GM18508 (cell line): ENCODE results near the gene DERL3.
A peak's percentile ranks its signal among the peaks of the same experiment; 100 is the strongest.

ENCODE experiments used
- ATAC-seq: cut with Tn5 transposase; IDR thresholded peaks from one replicate; pipeline ENCODE4 v1.9.1; 2021; ENCODE audit warnings: moderate number of reproducible peaks; ENCODE audit not compliant: insufficient read depth, unreplicated experiment

The DERL3 gene

DNA sequence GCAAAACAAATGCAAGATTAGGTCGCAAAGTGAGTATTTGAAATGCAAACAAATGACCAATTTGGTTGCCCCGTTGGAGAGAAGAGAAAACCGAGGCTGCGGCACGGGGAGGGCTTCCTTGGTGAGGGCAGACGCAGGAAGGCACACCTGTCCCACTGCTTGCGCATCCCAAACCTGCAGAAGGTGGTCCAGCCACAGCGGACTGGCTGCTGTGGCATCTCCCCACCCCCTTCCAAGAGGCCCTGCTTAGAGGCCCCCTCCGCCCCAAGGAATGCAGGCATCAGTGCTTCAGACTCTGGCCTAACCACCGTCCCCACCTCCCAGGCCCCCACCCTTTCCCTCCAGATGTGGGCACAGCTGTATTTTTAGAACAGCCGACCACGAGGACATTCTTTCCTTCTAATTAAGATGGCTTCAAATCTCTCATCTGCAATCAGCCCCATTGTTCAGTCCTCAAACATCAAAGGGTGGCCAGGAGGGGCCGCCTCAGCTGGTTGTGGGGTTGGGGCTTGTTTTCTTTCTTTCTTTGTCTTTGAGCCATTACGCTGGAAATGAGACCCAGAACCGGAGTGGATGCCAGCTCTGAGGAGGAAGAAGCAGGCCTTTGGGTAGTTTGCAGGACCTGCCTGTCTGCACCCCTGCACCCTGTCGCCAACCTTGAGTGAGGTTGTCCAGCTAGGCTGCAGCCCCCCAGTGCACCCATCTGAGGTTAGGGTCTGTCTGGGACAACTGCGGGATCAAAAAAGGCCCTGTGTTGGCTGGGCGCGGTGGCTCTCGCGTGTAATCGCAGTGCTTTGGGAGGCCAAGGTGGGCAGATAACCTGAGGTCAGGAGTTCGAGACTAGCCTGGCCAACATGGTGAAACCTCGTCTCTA, 9.4 kb upstream of the DERL3 start:
- ATAC-seq = no peak

GRCh38 chr22:23847310-23847920, 8.6 kb upstream of the DERL3 start:
- ATAC-seq = no peak

DNA sequence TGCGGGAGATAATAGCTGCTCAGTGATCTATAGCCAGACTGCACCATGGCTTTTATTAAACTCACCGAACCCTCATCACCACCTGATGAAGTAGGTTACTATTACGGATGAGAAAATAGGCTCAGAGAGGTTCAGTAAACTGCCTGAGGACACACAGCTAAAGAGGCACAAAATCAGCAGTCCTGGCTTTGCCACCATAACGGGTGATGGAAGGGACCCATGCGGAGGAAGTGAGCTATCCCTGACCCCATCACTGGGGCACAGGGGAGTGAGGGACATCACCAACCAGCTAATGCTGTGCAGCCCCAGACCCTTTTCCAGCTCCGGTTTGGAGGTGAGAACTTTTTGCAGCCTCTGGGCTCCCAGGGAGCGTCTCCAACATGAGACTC, 7.3 kb upstream of the DERL3 start:
- no peak for ATAC-seq

DNA sequence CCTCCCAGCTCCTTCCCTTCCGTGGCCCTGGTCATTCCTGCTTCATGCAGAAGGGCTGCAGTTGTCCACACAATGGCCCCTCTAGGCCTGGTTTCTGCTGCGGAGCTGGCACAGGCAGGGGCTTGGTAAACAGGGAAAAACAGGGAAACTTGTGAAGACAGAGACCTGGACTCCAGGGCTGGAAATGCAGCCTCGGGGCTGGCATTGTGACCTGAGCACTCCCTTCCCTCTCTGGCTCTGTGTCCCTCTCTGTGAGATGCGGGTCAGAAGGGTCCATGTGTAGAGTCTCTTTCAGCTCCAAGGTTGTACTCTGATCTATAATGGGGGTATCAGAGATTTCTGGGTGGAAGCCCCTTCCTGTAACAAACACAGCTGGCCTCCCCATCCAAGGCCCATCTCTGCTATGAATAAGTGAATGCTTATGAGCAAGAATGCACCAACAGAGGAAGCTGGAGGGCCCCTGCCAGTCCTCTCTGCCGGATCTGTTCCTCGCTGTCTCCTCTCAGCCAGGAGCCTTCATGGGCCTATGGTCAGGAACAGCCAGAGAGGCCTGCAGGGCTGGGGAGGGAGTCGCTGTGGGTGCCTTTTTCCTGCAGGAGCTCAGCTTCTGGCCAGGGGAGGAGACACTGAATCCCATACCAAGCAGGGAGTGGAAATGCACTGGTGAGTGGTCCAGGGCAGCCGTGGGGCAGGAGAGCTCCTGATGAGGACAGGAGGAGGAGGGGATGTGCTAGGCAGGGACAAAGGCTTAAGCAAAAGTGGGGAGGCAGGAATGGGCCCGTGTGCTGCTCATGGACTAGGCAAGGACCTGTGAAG, 6.7 kb upstream of the DERL3 start:
- ATAC-seq = no peak

DNA sequence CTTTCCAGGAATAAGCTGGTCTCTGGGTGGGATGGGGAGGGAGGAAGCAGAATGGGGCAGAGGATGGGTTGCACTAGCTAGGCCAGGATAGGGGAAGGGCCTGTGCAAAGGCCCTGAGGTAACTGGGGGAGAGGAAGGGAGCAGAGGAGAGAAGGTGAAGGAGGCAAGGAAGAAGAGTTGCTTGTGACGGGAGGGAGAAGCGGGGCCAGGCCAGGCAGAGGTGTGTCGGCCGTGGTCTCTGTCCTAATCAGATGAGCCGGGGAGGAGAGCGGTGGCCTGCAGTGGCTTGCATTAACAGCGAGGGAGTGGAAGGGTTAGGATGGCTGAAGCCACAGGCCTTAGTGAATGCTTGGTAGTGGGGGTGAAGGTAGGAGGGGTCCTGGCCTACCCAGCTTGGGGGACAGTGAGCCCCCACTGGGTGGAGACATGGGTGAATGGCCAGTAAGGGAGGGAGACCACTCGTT, 6.0 kb upstream of the DERL3 start:
- no peak for ATAC-seq

GRCh38 chr22:23842599-23842998, 3.8 kb upstream of the DERL3 start:
- no peak for ATAC-seq

- ATAC-seq = no peak
Observed at GRCh38 chr22:23841736-23842445, 3.1 kb upstream of the DERL3 start.

GRCh38 chr22:23841292-23841691, 2.5 kb upstream of the DERL3 start:
- ATAC-seq = no peak

DNA sequence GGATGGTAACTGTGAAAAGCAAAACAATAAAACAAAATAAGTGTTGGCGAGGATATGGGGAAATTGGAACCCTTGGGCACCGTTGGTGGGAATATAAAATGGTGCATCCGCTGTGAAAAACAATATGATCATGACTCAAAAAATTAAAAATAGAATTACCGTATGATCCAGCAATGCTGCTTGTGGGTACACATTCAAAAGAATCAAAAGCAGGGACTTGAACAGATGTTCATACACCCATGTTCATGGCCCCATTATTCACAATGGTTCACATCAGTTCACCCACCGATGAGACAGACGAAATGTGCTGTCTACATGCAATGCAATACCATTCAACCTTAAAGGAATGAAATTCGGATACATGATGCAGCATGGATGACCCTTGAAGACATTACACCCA, 1.2 kb upstream of the DERL3 start:
- ATAC-seq = no peak

DNA sequence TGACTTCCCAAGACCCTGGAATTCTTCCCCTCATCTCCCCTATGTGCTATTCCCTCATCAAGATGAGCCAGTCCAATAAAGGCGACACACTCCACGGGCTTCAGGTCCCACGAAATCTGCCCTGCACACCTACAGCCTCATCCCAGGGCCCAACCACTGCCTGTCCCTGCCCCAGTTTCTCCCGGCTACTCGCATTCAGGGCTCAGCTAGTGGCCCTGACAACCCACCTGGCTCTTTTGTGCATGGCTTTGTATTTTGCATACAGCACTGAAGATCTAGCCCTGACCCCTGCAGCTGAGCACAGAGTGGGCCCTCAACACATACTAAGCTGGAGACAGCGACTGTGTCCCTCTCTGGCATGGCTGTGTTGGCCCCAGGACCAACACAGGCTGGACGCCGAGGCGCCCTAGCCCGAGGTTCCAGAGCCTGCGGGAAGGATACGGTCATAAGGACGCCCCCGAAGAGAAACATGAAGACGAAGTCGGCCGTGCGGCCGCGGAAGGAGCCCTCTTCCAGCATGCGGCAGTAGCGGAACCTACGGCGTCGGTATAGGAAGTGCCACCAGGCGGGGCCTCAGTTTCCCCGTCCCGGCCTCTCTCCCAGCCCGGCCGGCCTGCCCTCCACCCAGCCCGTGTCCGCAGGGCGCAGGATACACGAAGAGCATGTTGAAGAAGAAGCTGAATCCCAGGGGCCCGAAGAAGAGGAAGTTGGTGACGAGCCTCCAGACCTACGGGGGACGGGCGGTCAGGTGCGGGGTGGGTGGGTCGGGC, 710 bp downstream of the DERL3 start:
- ATAC-seq = peak; percentile 1

GRCh38 chr22:23837496-23837859, 1.3 kb downstream of the DERL3 start:
- ATAC-seq = no peak

DNA sequence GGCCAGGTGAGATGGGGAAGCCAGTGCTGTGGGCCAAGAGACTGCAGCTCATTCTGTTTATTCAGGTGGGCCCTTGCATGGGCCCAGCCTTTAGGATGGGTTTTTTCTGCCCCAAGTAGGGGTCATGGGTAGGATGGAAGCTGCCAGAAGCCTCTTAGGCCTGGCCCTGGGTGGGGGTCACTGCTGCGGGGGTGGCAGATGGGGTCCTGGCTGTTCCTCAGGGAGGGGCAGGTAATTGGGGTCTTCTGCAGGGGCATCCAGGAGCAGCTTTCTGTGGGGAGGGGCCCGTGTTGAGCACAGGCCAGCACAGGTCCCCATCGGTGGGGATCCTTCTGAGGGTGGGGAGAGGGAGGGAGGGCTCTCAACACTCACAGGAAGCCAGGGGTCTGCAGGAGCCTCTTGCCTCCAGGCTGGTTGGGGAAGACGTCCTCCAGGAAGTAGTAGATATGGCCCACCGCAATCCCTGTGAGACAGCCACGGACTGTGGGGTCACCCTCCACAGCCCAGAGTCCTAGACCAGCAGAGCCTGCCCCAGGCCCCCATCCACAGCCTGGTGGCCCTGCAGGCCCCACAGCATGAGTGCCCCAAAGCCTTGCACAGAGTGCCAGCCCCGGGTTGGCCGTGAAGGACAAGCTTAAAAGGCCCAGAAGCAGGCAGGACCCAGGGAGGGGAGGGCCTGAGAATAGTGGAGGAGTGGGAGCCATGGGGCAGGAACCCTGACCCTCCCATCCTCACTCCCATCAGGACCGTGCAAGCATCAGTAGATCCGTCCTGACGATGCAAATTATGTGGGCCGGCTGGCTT, 1.9 kb downstream of the DERL3 start:
- no peak for ATAC-seq

DNA sequence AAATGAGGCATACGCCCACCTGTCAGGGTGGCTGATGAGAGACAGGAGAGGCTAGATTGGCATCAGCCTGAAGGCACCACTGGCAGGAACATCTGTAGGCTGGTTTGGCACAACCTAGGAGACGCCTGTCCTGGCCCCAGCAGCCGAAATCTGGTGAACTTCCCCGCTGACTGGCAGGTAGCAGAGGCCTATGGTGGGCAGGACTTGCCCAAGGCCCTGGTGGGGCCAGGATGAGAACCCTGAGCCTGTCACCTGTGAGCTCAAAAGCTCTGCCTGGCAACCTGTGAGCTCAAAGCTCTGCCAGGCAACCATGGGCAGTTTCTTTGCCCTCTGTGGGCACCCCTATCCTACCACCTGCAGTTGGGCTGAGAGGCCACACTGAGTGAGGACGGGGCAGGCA, 2.5 kb downstream of the DERL3 start:
- no peak for ATAC-seq

GRCh38 chr22:23835484-23836144, 3.2 kb downstream of the DERL3 start:
- no peak for ATAC-seq

DNA sequence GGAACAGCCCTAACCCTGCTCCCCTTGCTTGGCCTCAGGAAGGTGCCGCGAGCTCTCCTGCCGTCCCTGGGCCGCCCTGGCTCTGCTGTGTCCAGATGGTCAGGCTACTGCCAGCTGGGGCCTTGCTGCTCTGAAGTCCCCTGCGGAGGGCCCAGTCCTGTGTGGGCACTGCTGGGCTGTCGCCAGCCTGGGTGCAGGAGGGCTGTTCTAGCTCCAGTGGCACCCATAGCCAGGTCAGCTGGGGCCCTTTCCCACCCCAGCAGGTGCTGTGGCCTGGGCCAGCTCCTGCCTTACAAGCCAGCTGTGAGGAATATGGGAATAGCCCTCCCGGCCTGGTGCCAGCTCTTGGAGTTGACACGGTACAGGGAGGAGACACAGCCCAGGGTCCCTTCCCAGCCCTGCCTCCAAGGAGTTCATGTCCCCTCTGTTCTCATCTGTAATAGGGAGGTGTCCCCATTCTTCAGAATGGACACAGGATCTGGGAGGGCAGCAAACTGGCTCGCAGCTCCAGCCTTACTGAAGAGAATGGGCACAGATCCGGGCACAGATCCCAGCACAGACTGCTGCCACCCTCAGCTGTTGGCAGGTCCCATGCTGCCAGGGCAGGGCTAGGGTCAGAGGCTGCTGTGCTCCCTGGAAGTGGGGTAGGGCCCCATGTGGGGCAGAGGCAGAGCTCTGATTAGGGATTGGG, 3.9 kb downstream of the DERL3 start:
- ATAC-seq = no peak

DNA sequence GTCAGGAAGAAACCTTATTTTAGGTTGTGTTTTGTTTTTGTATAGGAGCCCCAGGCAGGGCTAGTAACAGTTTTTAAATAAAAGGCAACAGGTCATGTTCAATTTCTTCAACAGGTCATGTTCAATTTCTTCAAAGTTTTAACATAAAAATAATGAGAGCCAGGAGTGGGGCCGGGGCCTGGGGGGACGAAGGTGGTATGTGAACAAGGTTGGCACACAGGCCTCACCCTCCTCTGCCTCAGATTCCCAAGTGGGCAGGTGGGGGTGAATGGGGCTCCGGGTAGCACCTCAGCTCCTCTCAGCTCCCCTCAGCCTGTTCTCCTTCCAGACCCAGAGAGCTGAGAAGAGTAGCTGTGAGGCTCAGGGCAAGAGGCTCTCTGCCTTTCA, 4.4 kb downstream of the DERL3 start:
- no peak for ATAC-seq

DNA sequence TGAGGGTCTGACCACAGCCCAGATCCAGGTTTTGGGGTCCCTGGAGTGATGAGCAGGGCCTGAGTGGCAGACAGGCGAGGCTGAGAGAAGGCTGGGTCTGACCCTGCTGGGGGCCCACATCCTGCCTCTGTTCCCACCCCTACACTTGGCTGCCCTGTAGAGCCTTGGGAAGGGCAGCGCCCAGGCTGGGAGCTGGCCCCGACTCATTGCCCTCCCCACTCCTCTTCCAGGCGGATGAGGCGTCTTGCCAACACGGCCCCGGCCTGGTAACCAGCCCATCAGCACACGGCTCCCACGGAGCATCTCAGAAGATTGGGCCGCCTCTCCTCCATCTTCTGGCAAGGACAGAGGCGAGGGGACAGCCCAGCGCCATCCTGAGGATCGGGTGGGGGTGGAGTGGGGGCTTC, 4.9 kb downstream of the DERL3 start:
- no peak for ATAC-seq
